NT2/D1 (cell line): ENCODE results near the gene SH3BP5.

Experiments used
- DNase-seq: peaks from one replicate; pipeline ENCODE4 v3.0.0-alpha.2; 2011; ENCODE audit warnings: low read depth, low spot score
- H3K27me3 ChIP-seq: 2 replicates; pipeline ENCODE4 v1.6.0; 2011; ENCODE audit warnings: mild to moderate bottlenecking; ENCODE audit not compliant: insufficient read length, insufficient read depth
- H3K36me3 ChIP-seq: 2 replicates; pipeline ENCODE4 v1.6.1; 2011; ENCODE audit warnings: mild to moderate bottlenecking, low read length, mixed read lengths; ENCODE audit not compliant: insufficient read depth, insufficient read length
- H3K4me1 ChIP-seq: 2 replicates; pipeline ENCODE4 v1.5.1; 2011; ENCODE audit not compliant: insufficient read depth, insufficient read length
- H3K4me3 ChIP-seq: 2 replicates; pipeline ENCODE4 v1.5.1; 2011; ENCODE audit warnings: low read depth; ENCODE audit not compliant: insufficient read length
- H3K9ac ChIP-seq: 2 replicates; pipeline ENCODE4 v1.6.0; 2011; ENCODE audit warnings: low read depth; ENCODE audit not compliant: insufficient read length
- H3K9me3 ChIP-seq: 2 replicates; pipeline ENCODE4 v1.5.1; 2011; ENCODE audit warnings: mild to moderate bottlenecking, low read length; ENCODE audit not compliant: insufficient read depth
- SUZ12 ChIP-seq: IDR thresholded peaks from 2 replicates; pipeline ENCODE4 v1.6.1; 2011; ENCODE audit not compliant: insufficient read length, insufficient read depth; ENCODE audit errors: extremely low read depth
- YY1 ChIP-seq: IDR thresholded peaks from 2 replicates; pipeline ENCODE4 v1.6.1; 2011; ENCODE audit not compliant: insufficient read length, insufficient read depth
- ZNF274 ChIP-seq: IDR thresholded peaks from 2 replicates; pipeline ENCODE4 v1.6.1; 2011; ENCODE audit warnings: mild to moderate bottlenecking, low read depth, low read length

SH3BP5 gene

GRCh38 chr3:15241341-15241740 is 91.0 kb downstream of the SH3BP5 start:
- no peak for TF ChIP-seq SUZ12
- no peak for TF ChIP-seq ZNF274
- no peak for TF ChIP-seq YY1
- H3K36me3 ChIP-seq, result peaks cover 81% of the 10 kb centered on the region
- no peak overlapping the region for H3K4me3 ChIP-seq
- no peaks in the 10 kb centered on the region for H3K27me3 ChIP-seq
- no peak overlapping the region for H3K9ac ChIP-seq
- H3K9me3 ChIP-seq, result no peaks in the 10 kb centered on the region
- H3K4me1 ChIP-seq, result no peaks in the 10 kb centered on the region
- peak; percentile 9 for DNase-seq

GRCh38 chr3:15229262-15229661 is 103.1 kb downstream of the SH3BP5 start:
- no peak for DNase-seq
- H3K9me3 ChIP-seq, result no peaks in the 10 kb centered on the region
- H3K27me3 ChIP-seq, result no peaks in the 10 kb centered on the region
- no peak overlapping the region for H3K9ac ChIP-seq
- peaks cover 74% of the 10 kb centered on the region for H3K36me3 ChIP-seq
- TF ChIP-seq YY1, result no peak
- TF ChIP-seq SUZ12, result no peak
- TF ChIP-seq ZNF274, result no peak
- H3K4me1 ChIP-seq, result no peaks in the 10 kb centered on the region
- H3K4me3 ChIP-seq, result no peak overlapping the region

- no peak for TF ChIP-seq ZNF274
- no peak for TF ChIP-seq SUZ12
- TF ChIP-seq YY1, result no peak
- Histone ChIP-seq H3K9ac (no peak overlapping the region), H3K4me1 (no peaks in the 10 kb centered on the region), H3K4me3 (no peak overlapping the region), H3K36me3 (peaks cover 72% of the 10 kb centered on the region), H3K27me3 (no peaks in the 10 kb centered on the region), H3K9me3 (no peaks in the 10 kb centered on the region)
- DNase-seq, result no peak
These were observed 104.2 kb downstream of the SH3BP5 start for GRCh38 chr3:15228147-15228546.

- H3K9me3 ChIP-seq, result no peaks in the 10 kb centered on the region
- no peaks in the 10 kb centered on the region for H3K27me3 ChIP-seq
- no peak overlapping the region for H3K4me3 ChIP-seq
- H3K36me3 ChIP-seq, result peaks cover 72% of the 10 kb centered on the region
- no peak for TF ChIP-seq YY1
- TF ChIP-seq ZNF274, result no peak
- TF ChIP-seq SUZ12, result no peak
- no peak for DNase-seq
- no peak overlapping the region for H3K9ac ChIP-seq
- no peaks in the 10 kb centered on the region for H3K4me1 ChIP-seq
These were observed 108.5 kb downstream of the SH3BP5 start for GRCh38 chr3:15223685-15224572.

- TF ChIP-seq YY1 (no peak), SUZ12 (no peak), ZNF274 (no peak)
- no peaks in the 10 kb centered on the region for H3K9me3 ChIP-seq
- no peaks in the 10 kb centered on the region for H3K4me1 ChIP-seq
- no peaks in the 10 kb centered on the region for H3K27me3 ChIP-seq
- peaks cover 73% of the 10 kb centered on the region for H3K36me3 ChIP-seq
- no peak overlapping the region for H3K9ac ChIP-seq
- DNase-seq, result no peak
- H3K4me3 ChIP-seq, result no peak overlapping the region
These were observed 110.7 kb downstream of the SH3BP5 start for GRCh38 chr3:15221574-15222217.

GRCh38 chr3:15220661-15221060 is 111.7 kb downstream of the SH3BP5 start:
- no peak overlapping the region for H3K9ac ChIP-seq
- TF ChIP-seq SUZ12 (no peak), ZNF274 (no peak), YY1 (no peak)
- H3K4me3 ChIP-seq, result no peak overlapping the region
- H3K27me3 ChIP-seq, result no peaks in the 10 kb centered on the region
- no peaks in the 10 kb centered on the region for H3K4me1 ChIP-seq
- H3K9me3 ChIP-seq, result no peaks in the 10 kb centered on the region
- no peak for DNase-seq
- peaks cover 78% of the 10 kb centered on the region for H3K36me3 ChIP-seq

GRCh38 chr3:15220056-15220455 is 112.3 kb downstream of the SH3BP5 start:
- Histone ChIP-seq H3K36me3 (peaks cover 79% of the 10 kb centered on the region), H3K27me3 (no peaks in the 10 kb centered on the region)

More at GRCh38 chr3:15220056-15220455, 112.3 kb downstream of the SH3BP5 start:
- DNase-seq, result no peak
- no peak overlapping the region for H3K4me3 ChIP-seq
- no peaks in the 10 kb centered on the region for H3K9me3 ChIP-seq
- H3K9ac ChIP-seq, result no peak overlapping the region
- TF ChIP-seq YY1 (no peak), ZNF274 (no peak), SUZ12 (no peak)
- H3K4me1 ChIP-seq, result no peaks in the 10 kb centered on the region
